Thyroid gland (tissue), 4 donors: ENCODE measurements around the gene PHF13. TPM values are rescaled to one million over a fixed set of nuclear protein-coding genes. Genes with fewer than 3 reads are reported as not detected.

Experiments
- DNase-seq, 2 donors: peaks; one replicate each; pipeline ENCODE4 v3.0.0-alpha.2; 2019
- H3K27ac ChIP-seq, 3 donors: fragments of 200-600 bp; sonication (generic); 1 replicate in 2 of 3; 2 replicates in 1 of 3; pipeline ENCODE4 v1.5.1; 2016 to 2019; ENCODE audit warnings: mild to moderate bottlenecking in 1 of 3, moderate library complexity in 1 of 3
- H3K27me3 ChIP-seq: fragments of 200-600 bp; sonication (generic); one replicate; pipeline ENCODE4 v1.5.1; 2019
- H3K36me3 ChIP-seq, 2 donors: fragments of 200-600 bp; sonication (generic); one replicate each; pipeline ENCODE4 v1.5.1; 2016 to 2019
- H3K4me1 ChIP-seq, 2 donors: fragments of 200-600 bp; sonication (generic); one replicate each; pipeline ENCODE4 v1.5.1; 2017 to 2019
- H3K4me3 ChIP-seq, 3 donors: fragments of 200-600 bp; sonication (generic); replicated peaks in 1 of 3; 1 replicate in 2 of 3; 2 replicates in 1 of 3; pipeline ENCODE4 v1.5.1; 2016; ENCODE audit warnings: mild to moderate bottlenecking in 1 of 3
- H3K9me3 ChIP-seq: fragments of 200-600 bp; sonication (generic); one replicate; pipeline ENCODE4 v1.5.1; 2017
- CTCF ChIP-seq, 6 experiments: fragments of 200-600 bp in 3 of 6; fragments of 450-650 bp in 3 of 6; sonication (generic) in 3 of 6; IDR thresholded peaks; one replicate each; pipeline ENCODE4 v1.5.1; 2016 to 2019; ENCODE audit warnings: antibody characterized with exemption in 6 of 6, mild to moderate bottlenecking in 2 of 6, inconsistent platforms in 1 of 6, moderate library complexity in 1 of 6
- POLR2A ChIP-seq, 2 donors: fragments of 450-650 bp; IDR thresholded peaks; one replicate each; pipeline ENCODE4 v1.6.1; 2017; ENCODE audit warnings: antibody characterized with exemption in 2 of 2, mild to moderate bottlenecking in 2 of 2, moderate library complexity in 1 of 2
- WGBS, 2 donors: methylation state at CpG; one replicate each; pipeline ENCODE4 v1.1.5; 2017; 5-methylcytosine and 5-hydroxymethylcytosine counted together
- intact Hi-C: fragments of 100-400 bp; cut with DNase I; formaldehyde crosslinking; loops from one replicate; pipeline ENCODE4 v1.15.1; 2023
- total RNA-seq, 4 donors: library from RNA; depleted of rRNA; stranded (reverse); fragments of >200 nt; gene quantifications; one replicate each; pipeline ENCODE4 v1.2.3, GENCODE V29; 2016

PHF13 gene
- total RNA-seq, 4 donors from 2014 or later = 7.8 to 14.1 (median 9.5) TPM

DNA sequence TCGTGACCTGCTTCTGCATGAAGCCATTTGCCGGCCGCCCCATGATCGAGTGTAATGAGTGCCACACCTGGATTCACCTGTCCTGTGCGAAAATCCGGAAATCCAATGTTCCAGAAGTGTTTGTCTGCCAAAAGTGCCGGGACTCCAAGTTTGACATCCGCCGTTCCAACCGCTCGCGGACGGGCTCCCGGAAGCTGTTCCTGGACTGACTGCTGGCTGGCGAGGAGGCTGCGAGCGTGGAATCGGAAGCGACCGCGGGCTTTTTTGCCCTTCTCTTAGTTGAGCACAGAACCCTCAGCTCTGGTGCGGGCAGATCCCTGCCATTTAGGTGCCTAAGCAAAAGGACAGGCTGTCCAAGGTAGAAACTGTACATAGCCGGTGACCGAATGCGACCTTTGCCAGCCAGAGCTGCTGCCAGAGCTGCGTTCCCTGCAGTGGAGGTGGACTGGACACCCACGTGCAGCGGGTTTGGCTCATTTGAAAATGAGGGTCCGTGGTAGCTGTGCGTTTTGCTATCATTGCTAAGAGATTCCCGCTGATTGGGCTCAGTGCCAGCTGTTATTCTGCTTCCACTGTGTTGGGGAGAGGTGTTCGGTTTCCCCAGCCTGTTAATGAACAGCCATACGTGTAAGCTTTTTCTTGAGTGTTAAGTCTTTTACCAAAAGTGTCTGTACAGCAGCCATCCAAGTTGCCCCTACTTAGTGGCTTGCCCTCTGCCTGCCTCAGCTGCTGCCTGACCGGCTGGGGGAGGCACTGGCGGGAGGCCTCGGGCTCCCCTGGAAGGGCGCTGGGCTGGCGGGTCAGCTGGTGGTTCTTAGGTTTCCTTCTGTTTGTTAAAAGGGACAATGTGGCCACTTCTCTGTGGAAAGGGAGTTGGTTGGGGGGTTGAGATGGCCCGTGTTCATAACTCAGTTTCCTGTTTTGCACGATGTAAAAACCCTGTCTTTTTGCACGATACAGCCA, 8.2 kb downstream of the PHF13 start:
- H3K27ac ChIP-seq = peak overlapping the region; percentile 85 to 96 (median 95)
- H3K27me3 ChIP-seq = no peaks in the 10 kb centered on the region
- H3K4me1 ChIP-seq = peaks cover 38 to 43% of the 10 kb centered on the region in 2 donors
- H3K36me3 ChIP-seq = peaks cover 17 to 21% of the 10 kb centered on the region in 2 donors
- no peaks in the 10 kb centered on the region for H3K9me3 ChIP-seq
- TF ChIP-seq POLR2A (IDR thresholded peaks at IDR 0.05) (no peak), CTCF (IDR thresholded peaks at IDR 0.05) (no peak)
- WGBS, 2 donors = 93% methylated on average over 41 of the region's 41 CpGs
- no peak for DNase-seq
- intact Hi-C loops = no loop called here
- no peak overlapping the region for H3K4me3 ChIP-seq

DNA sequence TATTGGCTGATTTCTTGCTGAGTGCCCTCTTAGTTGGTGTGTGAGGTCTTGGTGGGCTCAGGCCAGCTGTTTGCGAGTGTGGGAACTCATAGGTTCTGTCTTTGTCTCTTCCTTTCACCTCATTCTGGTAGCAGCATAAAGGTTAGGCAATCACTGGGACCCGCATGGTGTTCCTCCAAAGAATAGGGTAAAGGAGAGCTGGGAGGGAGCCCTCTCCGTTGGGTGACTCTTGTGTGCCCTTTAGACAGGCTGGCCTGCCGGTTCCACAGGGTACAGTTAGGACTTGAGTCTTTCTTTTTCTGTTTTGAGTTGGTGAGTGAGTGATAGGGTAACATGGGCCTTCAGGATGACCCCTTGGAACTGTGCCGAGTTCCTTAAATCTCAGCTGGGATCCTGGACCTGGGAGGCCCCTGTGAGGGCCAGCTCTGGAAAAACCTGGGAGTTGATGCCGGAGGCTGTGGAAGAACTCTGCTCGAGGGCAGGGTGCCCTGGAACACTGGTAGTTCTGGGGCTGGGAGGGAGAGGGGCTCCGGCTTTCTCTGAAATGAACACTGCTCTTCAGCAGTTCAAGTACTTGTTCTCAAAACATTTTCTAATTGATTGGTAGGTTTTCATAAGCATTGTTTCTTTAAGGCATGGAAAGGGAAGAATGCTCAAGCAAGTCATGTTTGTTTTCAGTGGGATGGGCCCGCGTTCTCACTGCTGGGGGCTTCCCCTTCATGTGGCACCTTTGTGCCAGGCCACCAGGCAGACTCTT, 9.0 kb downstream of the PHF13 start:
- Histone ChIP-seq H3K4me1 (peaks cover 40 to 45% of the 10 kb centered on the region in 2 donors), H3K27ac (peak overlapping the region; percentile 85 to 96 (median 95)), H3K36me3 (peaks cover 17 to 21% of the 10 kb centered on the region in 2 donors), H3K9me3 (no peaks in the 10 kb centered on the region), H3K27me3 (no peaks in the 10 kb centered on the region), H3K4me3 (no peak overlapping the region)
- WGBS, 2 donors = 49 to 51% methylated on average over 10 of the region's 10 CpGs
- intact Hi-C loops = no loop called here
- peak; percentile 59 to 74 for DNase-seq
- TF ChIP-seq CTCF (IDR thresholded peaks at IDR 0.05) = no peak
- peak in 1 of 2 donors; percentile 70 for TF ChIP-seq POLR2A (IDR thresholded peaks at IDR 0.05)

DNA sequence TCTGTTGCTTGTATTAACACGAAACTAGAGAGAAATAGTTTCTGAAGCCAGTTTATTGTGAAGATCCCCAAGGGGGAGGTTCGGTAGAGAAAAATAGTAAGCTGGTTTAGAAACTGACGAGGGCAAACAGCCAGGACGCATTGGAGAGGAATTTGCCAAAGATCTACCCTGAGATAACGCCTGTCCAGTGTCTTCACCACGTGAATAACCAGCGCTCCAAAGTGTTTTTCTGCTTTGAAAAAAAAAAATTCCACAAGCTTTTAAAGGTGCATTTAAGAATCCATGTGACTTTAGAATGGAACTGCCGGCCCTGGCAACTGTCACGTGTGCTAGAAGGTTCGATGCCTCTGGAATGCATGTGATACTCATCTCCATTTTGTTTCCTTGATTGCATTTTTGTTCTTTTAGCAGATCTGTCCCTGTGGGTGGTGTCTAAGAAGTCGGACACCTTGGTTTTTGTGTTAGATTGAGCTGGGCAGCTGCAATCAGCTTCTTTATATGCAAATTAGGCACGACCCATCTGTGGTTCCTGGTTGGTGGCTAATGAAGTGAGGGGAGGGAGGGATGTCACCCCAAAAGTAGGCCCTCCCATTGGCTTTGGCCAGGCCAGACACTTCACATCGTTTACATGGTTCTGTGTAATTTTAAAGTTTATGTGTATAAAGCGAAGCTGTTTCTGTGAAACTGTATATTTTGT, 9.9 kb downstream of the PHF13 start:
- intact Hi-C loops = no loop called here
- H3K4me3 ChIP-seq = no peak overlapping the region
- peaks cover 23 to 25% of the 10 kb centered on the region in 2 donors for H3K36me3 ChIP-seq
- peak; percentile 61 to 78 for DNase-seq
- TF ChIP-seq CTCF (IDR thresholded peaks at IDR 0.05) = no peak
- no peak for TF ChIP-seq POLR2A (IDR thresholded peaks at IDR 0.05)
- no peaks in the 10 kb centered on the region for H3K27me3 ChIP-seq
- H3K27ac ChIP-seq = peak overlapping the region; percentile 85 to 96 (median 95)
- H3K4me1 ChIP-seq = peaks cover 40 to 45% of the 10 kb centered on the region in 2 donors
- 44 to 48% methylated on average over 14 of the region's 14 CpGs for WGBS, 2 donors
- H3K9me3 ChIP-seq = no peaks in the 10 kb centered on the region

GRCh38 chr1:6624710-6625583, 11.4 kb downstream of the PHF13 start, which contains the start of gene THAP3:
Gene THAP3, plus strand, starts transcription at chr1:6624868. Its CDS starts 351 bp downstream, at chr1:6625219.
- 0 to 11% methylated on average over 1 to 6 of the region's 73 CpGs for WGBS, 2 donors
- intact Hi-C loops = no loop called here
- DNase-seq = peak; percentile 85 to 86
- peak in 1 of 6 experiments; percentile 9 for TF ChIP-seq CTCF (IDR thresholded peaks at IDR 0.05)
- TF ChIP-seq POLR2A (IDR thresholded peaks at IDR 0.05) = peak in 1 of 2 donors; percentile 71
- Histone ChIP-seq H3K9me3 (no peaks in the 10 kb centered on the region), H3K4me3 (peak within 1 kb of the TSS; percentile 20 to 64 (median 57)), H3K27me3 (no peaks in the 10 kb centered on the region), H3K36me3 (peaks cover 22 to 27% of the 10 kb centered on the region in 2 donors), H3K4me1 (peaks cover 40 to 45% of the 10 kb centered on the region in 2 donors), H3K27ac (peak within 1 kb of the TSS; percentile 85 to 96 (median 95))
